CD14-positive monocyte (primary cell): ENCODE measurements around the gene MCRIP2. TPM values are rescaled to one million over a fixed set of nuclear protein-coding genes. Genes with fewer than 3 reads are reported as not detected.
A peak's percentile ranks its signal among the peaks of the same experiment; 100 is the strongest.

ENCODE experiments used
- DNase-seq, 3 donors: peaks; one replicate each; pipeline ENCODE4 v3.0.0-alpha.2; 2011 to 2022
- H2AFZ ChIP-seq: 2 replicates; pipeline ENCODE4 v1.6.0; 2012; ENCODE audit warnings: mild to moderate bottlenecking, low read depth, low read length, inconsistent platforms; ENCODE audit not compliant: insufficient read depth, poor library complexity, severe bottlenecking
- H3K27ac ChIP-seq, 2 donors: 1 replicate in 1 of 2; 2 replicates in 1 of 2; pipeline ENCODE4 v1.5.1; 2012 to 2013; ENCODE audit warnings: low read length in 2 of 2, control low read depth in 1 of 2, inconsistent platforms in 1 of 2, low read depth in 1 of 2, mild to moderate bottlenecking in 1 of 2
- H3K27me3 ChIP-seq, 2 donors: one replicate each; pipeline versions ENCODE4 v1.6.0 to v1.6.1; 2011 to 2013; ENCODE audit warnings: low read length in 2 of 2; ENCODE audit not compliant: control insufficient read depth in 2 of 2, insufficient read depth in 2 of 2
- H3K36me3 ChIP-seq, 2 donors: replicated peaks in 1 of 2; 1 replicate in 1 of 2; 2 replicates in 1 of 2; pipeline versions ENCODE4 v1.5.1 to v1.6.1; 2012 to 2013; ENCODE audit warnings: low read length in 2 of 2, control low read depth in 1 of 2, inconsistent platforms in 1 of 2, mild to moderate bottlenecking in 1 of 2; ENCODE audit not compliant: insufficient read depth in 2 of 2, control insufficient read depth in 1 of 2
- H3K4me1 ChIP-seq, 2 donors: 1 replicate in 1 of 2; 2 replicates in 1 of 2; pipeline versions ENCODE4 v1.5.1 to v1.6.1; 2012 to 2013; ENCODE audit warnings: low read length in 2 of 2, control low read depth in 1 of 2, inconsistent platforms in 1 of 2, mild to moderate bottlenecking in 1 of 2, moderate library complexity in 1 of 2; ENCODE audit not compliant: insufficient read depth in 2 of 2, control insufficient read depth in 1 of 2
- H3K4me2 ChIP-seq: replicated peaks from 2 replicates; pipeline ENCODE3; 2012; ENCODE audit warnings: low read length, moderate library complexity, mild to moderate bottlenecking; ENCODE audit not compliant: poor library complexity, severe bottlenecking; ENCODE audit errors: extremely low read depth
- H3K4me3 ChIP-seq, 3 experiments: fragments of 200-600 bp in 1 of 3; sonication (generic) in 1 of 3; replicated peaks in 1 of 3; 1 replicate in 2 of 3; 2 replicates in 1 of 3; pipeline ENCODE4 v1.5.1; 2011 to 2013; ENCODE audit warnings: low read length in 3 of 3, mild to moderate bottlenecking in 3 of 3, control low read depth in 2 of 3, low read depth in 2 of 3, inconsistent platforms in 1 of 3, moderate library complexity in 1 of 3
- H3K79me2 ChIP-seq: 2 replicates; pipeline ENCODE4 v1.6.0; 2012; ENCODE audit warnings: mild to moderate bottlenecking, control low read depth, inconsistent platforms, low read length, moderate library complexity; ENCODE audit not compliant: insufficient read depth
- H3K9ac ChIP-seq: 2 replicates; pipeline ENCODE4 v1.6.0; 2017; ENCODE audit warnings: low read length, mild to moderate bottlenecking; ENCODE audit not compliant: insufficient read depth, poor library complexity, severe bottlenecking
- H3K9me3 ChIP-seq, 2 donors: replicated peaks in 1 of 2; 1 replicate in 1 of 2; 2 replicates in 1 of 2; pipeline versions ENCODE4 v1.5.1 to v1.6.1; 2012 to 2013; ENCODE audit warnings: low read length in 2 of 2, control low read depth in 1 of 2; ENCODE audit not compliant: control insufficient read depth in 1 of 2, insufficient read depth in 1 of 2
- H4K20me1 ChIP-seq: 2 replicates; pipeline ENCODE4 v1.6.0; 2012; ENCODE audit warnings: mild to moderate bottlenecking, low read length, control low read depth, moderate library complexity; ENCODE audit not compliant: insufficient read depth
- H3K27ac Mint-ChIP-seq, 7 donors: one replicate each; pipeline ENCODE4 v1.8.0; 2020; ENCODE audit warnings: mild to moderate bottlenecking in 7 of 7, mixed read lengths in 7 of 7, moderate library complexity in 6 of 7, inconsistent platforms in 2 of 7
- H3K27me3 Mint-ChIP-seq, 3 donors: one replicate each; pipeline ENCODE4 v1.8.0; 2021 to 2022; ENCODE audit warnings: low read depth in 3 of 3, mild to moderate bottlenecking in 3 of 3, mixed read lengths in 3 of 3, moderate library complexity in 3 of 3, inconsistent platforms in 1 of 3
- H3K36me3 Mint-ChIP-seq, 2 donors: one replicate each; pipeline ENCODE4 v1.8.0; 2020; ENCODE audit warnings: mixed read lengths in 2 of 2, inconsistent platforms in 1 of 2, mild to moderate bottlenecking in 1 of 2
- H3K4me1 Mint-ChIP-seq: one replicate; pipeline ENCODE4 v1.8.0; 2020; ENCODE audit warnings: mild to moderate bottlenecking, mixed read lengths
- H3K4me3 Mint-ChIP-seq, 2 donors: one replicate each; pipeline ENCODE4 v1.8.0; 2020; ENCODE audit warnings: mild to moderate bottlenecking in 2 of 2, mixed read lengths in 2 of 2, moderate library complexity in 1 of 2
- H3K9me3 Mint-ChIP-seq, 7 donors: one replicate each; pipeline ENCODE4 v1.8.0; 2020 to 2022; ENCODE audit warnings: mixed read lengths in 7 of 7, mild to moderate bottlenecking in 6 of 7, moderate library complexity in 6 of 7, inconsistent platforms in 2 of 7
- CTCF ChIP-seq: fragments of 200-600 bp; IDR thresholded peaks from one replicate; pipeline ENCODE4 v1.8.0; 2022; ENCODE audit warnings: antibody characterized with exemption, mild to moderate bottlenecking
- WGBS: methylation state at CpG from one replicate; pipeline ENCODE4 v1.1.5; 2013; ENCODE audit warnings: missing lambda C conversion rate; ENCODE audit not compliant: insufficient coverage; 5-methylcytosine and 5-hydroxymethylcytosine counted together
- intact Hi-C, 2 donors: fragments of 100-400 bp; cut with micrococcal nuclease; formaldehyde crosslinking; loops; one replicate each; pipeline versions ENCODE4 v1.15.0 to v1.15.1; 2023
- polyA plus RNA-seq, 3 donors: library from polyadenylated mRNA; depleted of rRNA in 1 of 3; unstranded in 2 of 3; stranded (reverse) in 1 of 3; fragments of 300-500 nt in 2 of 3; fragments of >200 nt in 1 of 3; fragmentation: Illumina TruSeq in 2 of 3; gene quantifications; 1 replicate in 2 of 3; 2 replicates in 1 of 3; pipeline ENCODE4 v1.2.3, GENCODE V29; 2012 to 2021

MCRIP2 gene
- polyA plus RNA-seq, 3 donors, result 23.7 to 65.6 (median 42.1) TPM

GRCh38 chr16:659618-660017, 18.0 kb downstream of the MCRIP2 start:
- Histone ChIP-seq H2AFZ (no peak overlapping the region), H3K4me3 (no peak overlapping the region), H3K79me2 (no peaks in the 10 kb centered on the region), H3K4me2 (no peak overlapping the region), H3K4me1 (peaks cover 11 to 16% of the 10 kb centered on the region in 2 donors), H3K9ac (no peak overlapping the region), H3K36me3 (no peaks in the 10 kb centered on the region), H4K20me1 (no peaks in the 10 kb centered on the region), H3K9me3 (no peaks in the 10 kb centered on the region), H3K27me3 (no peaks in the 10 kb centered on the region), H3K27ac (no peak overlapping the region)
- no peak for DNase-seq
- H3K9me3 Mint-ChIP-seq, result no peaks in the 10 kb centered on the region
- H3K36me3 Mint-ChIP-seq, result peaks cover 0 to 6% of the 10 kb centered on the region in 2 donors
- peaks cover 10% of the 10 kb centered on the region for H3K4me1 Mint-ChIP-seq
- no peak overlapping the region for H3K4me3 Mint-ChIP-seq
- TF ChIP-seq CTCF, result no peak
- 83% methylated on average over 12 of the region's 20 CpGs for WGBS
- H3K27me3 Mint-ChIP-seq, result peaks cover 0 to 3% (median 0%) of the 10 kb centered on the region in 3 donors
- H3K27ac Mint-ChIP-seq, result no peak overlapping the region
- intact Hi-C loops, result loop anchor here (2.0 to 5.0 kb wide), 2 partner anchors 23 to 82 kb away; partner anchors contain the start of gene METTL26 (in 2 of the 2)

- Mint-ChIP-seq H3K36me3 (peaks cover 0 to 6% of the 10 kb centered on the region in 2 donors), H3K27ac (peak overlapping the region in 1 of 7 donors; percentile 30)
- H3K4me2 ChIP-seq, result peak overlapping the region; percentile 79
These were observed 18.5 kb downstream of the MCRIP2 start for GRCh38 chr16:660132-660458.

More at GRCh38 chr16:660132-660458, 18.5 kb downstream of the MCRIP2 start:
- DNase-seq, result no peak
- Histone ChIP-seq H3K79me2 (no peaks in the 10 kb centered on the region), H3K27me3 (no peaks in the 10 kb centered on the region), H3K36me3 (no peaks in the 10 kb centered on the region), H3K9ac (peak overlapping the region; percentile 13), H3K27ac (peak overlapping the region in 1 of 2 donors; percentile 40), H4K20me1 (no peaks in the 10 kb centered on the region), H3K4me3 (peak overlapping the region in 2 of 3 experiments; percentile 27 to 65), H3K9me3 (no peaks in the 10 kb centered on the region), H3K4me1 (peaks cover 11 to 16% of the 10 kb centered on the region in 2 donors), H2AFZ (peak overlapping the region; percentile 87)
- no peak for TF ChIP-seq CTCF
- intact Hi-C loops, result loop anchor here (2.0 to 5.0 kb wide), 2 partner anchors 23 to 83 kb away; partner anchors contain the start of gene METTL26 (in 2 of the 2)
- peaks cover 0 to 3% (median 0%) of the 10 kb centered on the region in 3 donors for H3K27me3 Mint-ChIP-seq
- 40% methylated on average over 4 of the region's 6 CpGs for WGBS
- peaks cover 10% of the 10 kb centered on the region for H3K4me1 Mint-ChIP-seq
- no peaks in the 10 kb centered on the region for H3K9me3 Mint-ChIP-seq
- H3K4me3 Mint-ChIP-seq, result peak overlapping the region in 1 of 2 donors; percentile 65
